ENCODE results near the gene FAM9C. TPM values are rescaled to one million over a fixed set of nuclear protein-coding genes. Genes with fewer than 3 reads are reported as not detected.
"Not testable (repeated sequence)": the region's sequence is repeated elsewhere in the genome, so short reads cannot be mapped to it uniquely, and the experiment has no call there.

FAM9C gene
- total RNA-seq, 1 donor from 2014 or later, result not detected

- Histone ChIP-seq H3K9me3 (no peaks in the 10 kb centered on the region), H3K27ac (no peak overlapping the region), H3K36me3 (no peaks in the 10 kb centered on the region), H3K4me1 (no peaks in the 10 kb centered on the region), H3K27me3 (no peaks in the 10 kb centered on the region), H3K4me3 (no peak overlapping the region)
- TF ChIP-seq, protein P1, sequence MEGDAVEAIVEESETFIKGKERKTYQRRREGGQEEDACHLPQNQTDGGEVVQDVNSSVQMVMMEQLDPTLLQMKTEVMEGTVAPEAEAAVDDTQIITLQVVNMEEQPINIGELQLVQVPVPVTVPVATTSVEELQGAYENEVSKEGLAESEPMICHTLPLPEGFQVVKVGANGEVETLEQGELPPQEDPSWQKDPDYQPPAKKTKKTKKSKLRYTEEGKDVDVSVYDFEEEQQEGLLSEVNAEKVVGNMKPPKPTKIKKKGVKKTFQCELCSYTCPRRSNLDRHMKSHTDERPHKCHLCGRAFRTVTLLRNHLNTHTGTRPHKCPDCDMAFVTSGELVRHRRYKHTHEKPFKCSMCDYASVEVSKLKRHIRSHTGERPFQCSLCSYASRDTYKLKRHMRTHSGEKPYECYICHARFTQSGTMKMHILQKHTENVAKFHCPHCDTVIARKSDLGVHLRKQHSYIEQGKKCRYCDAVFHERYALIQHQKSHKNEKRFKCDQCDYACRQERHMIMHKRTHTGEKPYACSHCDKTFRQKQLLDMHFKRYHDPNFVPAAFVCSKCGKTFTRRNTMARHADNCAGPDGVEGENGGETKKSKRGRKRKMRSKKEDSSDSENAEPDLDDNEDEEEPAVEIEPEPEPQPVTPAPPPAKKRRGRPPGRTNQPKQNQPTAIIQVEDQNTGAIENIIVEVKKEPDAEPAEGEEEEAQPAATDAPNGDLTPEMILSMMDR (IDR thresholded peaks at IDR 0.05), result no peak
- ATAC-seq (no peak), DNase-seq (no peak)
- intact Hi-C loops (cut with DNase I), result no loop called here
Observed at GRCh38 chrX:13068651-13069050, 24.2 kb upstream of the FAM9C start.

DNA sequence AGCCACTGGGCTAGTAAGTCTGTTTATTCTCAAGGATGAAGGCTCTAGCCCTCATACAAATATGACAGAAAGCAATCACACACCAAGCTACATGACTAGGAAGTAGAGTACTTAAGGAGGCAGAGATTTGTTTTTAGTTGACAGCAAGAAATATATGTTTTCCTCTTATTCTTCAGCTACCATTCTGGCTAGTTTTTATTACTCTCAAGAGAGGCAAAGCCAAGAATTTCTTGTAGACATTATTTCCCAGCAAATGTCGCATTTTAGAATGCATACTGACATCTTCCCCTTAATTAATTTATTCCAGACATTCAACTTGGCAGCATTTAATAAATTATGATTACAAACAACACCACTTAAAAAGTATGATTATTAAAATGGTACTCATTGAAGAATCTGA, 23.4 kb upstream of the FAM9C start:
- TF ChIP-seq, protein P1 (IDR thresholded peaks at IDR 0.05), result no peak
- no peak overlapping the region for H3K4me3 ChIP-seq
- ATAC-seq (no peak), DNase-seq (no peak)
- no peak overlapping the region for H3K27ac ChIP-seq
- H3K9me3 ChIP-seq, result no peaks in the 10 kb centered on the region
- intact Hi-C loops (cut with DNase I), result no loop called here
- no peaks in the 10 kb centered on the region for H3K36me3 ChIP-seq
- no peaks in the 10 kb centered on the region for H3K4me1 ChIP-seq
- no peaks in the 10 kb centered on the region for H3K27me3 ChIP-seq

DNA sequence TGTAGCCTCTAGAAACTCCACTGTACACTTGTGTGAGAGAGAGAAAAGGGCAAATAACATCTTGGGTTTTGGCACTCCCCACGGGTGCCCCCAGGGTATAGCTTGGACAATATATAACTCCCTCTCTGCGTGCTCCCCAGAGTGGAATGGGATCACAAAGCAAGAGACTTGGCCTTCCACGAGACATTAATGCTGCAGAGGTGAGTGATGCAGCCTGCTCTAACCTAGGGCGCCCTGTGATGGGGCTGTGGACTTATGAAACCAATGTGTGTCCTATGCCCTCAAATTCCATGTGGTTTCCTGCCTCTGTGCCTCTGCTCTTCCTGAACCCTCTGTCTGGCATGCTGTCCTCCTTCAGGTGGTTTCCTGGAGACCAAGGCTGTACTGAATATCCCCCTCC, 22.0 kb upstream of the FAM9C start:
- intact Hi-C loops (cut with DNase I), result no loop called here

DNA sequence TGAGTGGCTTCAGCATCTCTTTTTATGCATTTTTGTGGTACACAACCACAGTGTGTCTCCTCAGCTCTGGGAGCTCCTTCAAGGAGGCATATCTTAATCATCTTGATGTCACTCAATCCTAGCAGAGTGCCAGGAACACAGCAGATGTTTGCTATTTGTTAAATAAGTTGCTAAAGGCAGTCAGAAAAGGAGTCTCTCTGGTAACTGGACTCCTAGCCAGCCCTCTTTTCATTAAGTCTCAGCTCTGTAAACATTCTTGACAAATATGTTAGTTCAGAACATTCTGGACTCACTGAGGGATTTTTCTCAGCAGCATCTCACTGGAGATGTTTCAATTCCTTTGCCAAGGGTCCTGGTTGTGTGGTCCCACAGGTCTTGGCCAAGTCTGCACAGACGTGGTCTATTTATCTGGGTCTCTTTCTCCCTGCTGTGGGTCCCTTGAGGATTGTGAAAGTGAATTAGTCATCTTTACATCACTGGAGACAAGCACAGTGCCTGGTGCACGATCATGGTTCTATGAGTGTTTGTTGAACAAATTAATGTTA, 20.3 kb upstream of the FAM9C start:
- Histone ChIP-seq H3K4me3 (no peak overlapping the region), H3K4me1 (peaks cover 5% of the 10 kb centered on the region), H3K9me3 (no peaks in the 10 kb centered on the region), H3K27me3 (no peaks in the 10 kb centered on the region), H3K27ac (no peak overlapping the region), H3K36me3 (no peaks in the 10 kb centered on the region)
- intact Hi-C loops (cut with DNase I), result no loop called here
- ATAC-seq (no peak), DNase-seq (no peak)
- TF ChIP-seq, protein P1 (IDR thresholded peaks at IDR 0.05), result no peak

More for the DNA sequence above, 22.0 kb upstream of the FAM9C start:
- Histone ChIP-seq H3K4me3 (no peak overlapping the region), H3K36me3 (no peaks in the 10 kb centered on the region), H3K9me3 (no peaks in the 10 kb centered on the region), H3K27ac (no peak overlapping the region), H3K4me1 (no peaks in the 10 kb centered on the region), H3K27me3 (no peaks in the 10 kb centered on the region)
- ATAC-seq, result no peak
- DNase-seq, result no peak
- TF ChIP-seq, protein P1 (IDR thresholded peaks at IDR 0.05), result no peak

- H3K4me3 ChIP-seq; H3K27ac ChIP-seq; H3K36me3 ChIP-seq; H3K9me3 ChIP-seq; intact Hi-C loops (cut with DNase I); DNase-seq; H3K4me1 ChIP-seq; H3K27me3 ChIP-seq; ATAC-seq: not testable (repeated sequence)
Observed at GRCh38 chrX:13063124-13063523, 18.7 kb upstream of the FAM9C start.

GRCh38 chrX:13062331-13062730, 17.9 kb upstream of the FAM9C start:
- not testable (repeated sequence) for ATAC-seq

DNA sequence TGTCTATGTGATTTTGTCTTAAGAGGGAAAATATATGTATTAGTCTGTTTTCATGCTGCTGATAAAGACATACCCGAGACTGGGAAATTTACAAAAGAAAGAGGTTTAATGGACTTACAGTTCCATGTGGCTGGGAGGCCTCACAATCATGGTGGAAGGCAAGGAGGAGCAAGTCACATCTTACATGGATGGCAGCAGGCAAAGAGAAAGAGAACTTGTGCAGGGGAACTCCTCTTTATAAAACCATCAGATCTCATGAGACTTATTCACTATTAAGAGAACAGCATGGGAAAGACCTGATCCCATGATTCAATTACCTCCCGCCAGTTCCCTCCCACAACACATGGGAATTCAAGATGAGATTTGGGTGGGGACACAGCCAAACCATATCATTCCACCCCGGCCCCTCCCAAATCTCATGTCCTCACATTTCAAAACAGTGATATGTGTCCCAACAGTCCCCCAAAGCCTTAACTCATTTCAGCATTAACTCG, 16.8 kb upstream of the FAM9C start:
- H3K4me1 ChIP-seq; H3K4me3 ChIP-seq; H3K27me3 ChIP-seq; H3K9me3 ChIP-seq; H3K27ac ChIP-seq; H3K36me3 ChIP-seq; ATAC-seq; DNase-seq; intact Hi-C loops (cut with DNase I): not testable (repeated sequence)

More at GRCh38 chrX:13062331-13062730, 17.9 kb upstream of the FAM9C start:
- intact Hi-C loops (cut with DNase I); H3K27ac ChIP-seq; H3K36me3 ChIP-seq; H3K4me1 ChIP-seq; DNase-seq; H3K27me3 ChIP-seq; H3K9me3 ChIP-seq; H3K4me3 ChIP-seq: not testable (repeated sequence)

All from upper lobe of right lung (tissue), 1 donor.